H9 (cell line): Measurements from ENCODE around the gene RUSF1. TPM values are rescaled to one million over a fixed set of nuclear protein-coding genes. Genes with fewer than 3 reads are reported as not detected.

Experiments used
- DNase-seq: peaks from one replicate; pipeline ENCODE4 v3.0.0-alpha.2; 2017
- H2AFZ ChIP-seq: one replicate; pipeline ENCODE4 v1.6.1; 2013; ENCODE audit warnings: mild to moderate bottlenecking, low read length, control low read depth, moderate library complexity
- H2AK5ac ChIP-seq: 2 replicates; pipeline ENCODE4 v1.6.1; 2013; ENCODE audit warnings: low read length, control low read depth, mixed read lengths; ENCODE audit not compliant: insufficient read length
- H2BK120ac ChIP-seq: one replicate; pipeline ENCODE4 v1.6.1; 2013; ENCODE audit warnings: low read depth, mild to moderate bottlenecking, low read length, control low read depth, inconsistent platforms; ENCODE audit not compliant: poor library complexity, severe bottlenecking
- H2BK12ac ChIP-seq: 2 replicates; pipeline ENCODE4 v1.6.1; 2013; ENCODE audit warnings: low read length, control low read depth, mixed read lengths, low read depth; ENCODE audit not compliant: insufficient read length
- H2BK15ac ChIP-seq: 2 replicates; pipeline ENCODE4 v1.6.1; 2013; ENCODE audit warnings: low read depth, low read length, control low read depth
- H2BK20ac ChIP-seq: one replicate; pipeline ENCODE4 v1.6.1; 2013; ENCODE audit warnings: low read depth, mild to moderate bottlenecking, low read length, control low read depth, inconsistent platforms; ENCODE audit not compliant: poor library complexity, severe bottlenecking
- H2BK5ac ChIP-seq: 2 replicates; pipeline ENCODE4 v1.6.1; 2013; ENCODE audit warnings: low read length, control low read depth, mixed read lengths; ENCODE audit not compliant: insufficient read length
- H3K14ac ChIP-seq: 2 replicates; pipeline ENCODE4 v1.6.1; 2013; ENCODE audit warnings: low read length, control low read depth; ENCODE audit not compliant: insufficient read depth
- H3K18ac ChIP-seq: 2 replicates; pipeline ENCODE4 v1.6.1; 2013; ENCODE audit warnings: low read depth, mild to moderate bottlenecking, mixed read lengths, low read length, control low read depth; ENCODE audit not compliant: insufficient read length
- H3K23ac ChIP-seq: 2 replicates; pipeline ENCODE4 v1.6.1; 2013; ENCODE audit warnings: low read length, control low read depth, mixed read lengths, low read depth; ENCODE audit not compliant: insufficient read length
- H3K23me2 ChIP-seq: 2 replicates; pipeline ENCODE4 v1.6.1; 2013; ENCODE audit warnings: low read depth, mild to moderate bottlenecking, mixed read lengths, low read length, control low read depth; ENCODE audit not compliant: insufficient read length, poor library complexity, severe bottlenecking
- H3K27ac ChIP-seq: 2 replicates; pipeline ENCODE4 v1.5.1; 2013; ENCODE audit warnings: low read length, control low read depth, mixed read lengths, low read depth; ENCODE audit not compliant: insufficient read length
- H3K27me3 ChIP-seq: 2 replicates; pipeline ENCODE4 v1.6.1; 2013; ENCODE audit warnings: low read length, control low read depth, inconsistent platforms; ENCODE audit not compliant: insufficient read depth
- H3K4ac ChIP-seq: 2 replicates; pipeline ENCODE4 v1.6.1; 2013; ENCODE audit warnings: low read depth, mild to moderate bottlenecking, control low read depth, inconsistent platforms, low read length, moderate library complexity
- H3K4me1 ChIP-seq: 2 replicates; pipeline ENCODE4 v1.6.1; 2013; ENCODE audit warnings: low read length, control low read depth, inconsistent platforms; ENCODE audit not compliant: insufficient read depth
- H3K4me2 ChIP-seq: 2 replicates; pipeline ENCODE4 v1.6.1; 2013; ENCODE audit warnings: low read length, control low read depth, mixed read lengths; ENCODE audit not compliant: insufficient read length, insufficient read depth
- H3K56ac ChIP-seq: 2 replicates; pipeline ENCODE4 v1.6.1; 2013; ENCODE audit warnings: low read depth, mild to moderate bottlenecking, mixed read lengths, low read length, control low read depth; ENCODE audit not compliant: insufficient read length
- H3K79me1 ChIP-seq: 2 replicates; pipeline ENCODE4 v1.6.1; 2013; ENCODE audit warnings: low read depth, mild to moderate bottlenecking, moderate library complexity, low read length, control low read depth, inconsistent platforms; ENCODE audit not compliant: insufficient read depth, poor library complexity, severe bottlenecking
- H3K79me2 ChIP-seq: 2 replicates; pipeline ENCODE4 v1.6.1; 2013; ENCODE audit warnings: low read length, control low read depth, inconsistent platforms; ENCODE audit not compliant: insufficient read depth
- H3K9ac ChIP-seq: 2 replicates; pipeline ENCODE4 v1.6.1; 2013; ENCODE audit warnings: low read length, control low read depth, mixed read lengths; ENCODE audit not compliant: insufficient read length; ENCODE audit errors: extremely low read depth
- H3K9me3 ChIP-seq: one replicate; pipeline ENCODE4 v1.6.1; 2013; ENCODE audit warnings: low read depth, low read length, inconsistent platforms; ENCODE audit not compliant: control insufficient read depth
- H3T11ph ChIP-seq: one replicate; pipeline ENCODE4 v1.6.1; 2013; ENCODE audit warnings: mild to moderate bottlenecking, low read length, control low read depth, inconsistent platforms
- H4K20me1 ChIP-seq: one replicate; pipeline ENCODE4 v1.6.1; 2013; ENCODE audit not compliant: control insufficient read depth, insufficient read length, insufficient read depth
- H4K5ac ChIP-seq: 2 replicates; pipeline ENCODE4 v1.6.1; 2013; ENCODE audit warnings: low read depth, mild to moderate bottlenecking, mixed read lengths, low read length, control low read depth; ENCODE audit not compliant: insufficient read length
- H4K8ac ChIP-seq: replicated peaks from 2 replicates; pipeline ENCODE4 v1.6.1; 2013; ENCODE audit warnings: low read length, control low read depth, mixed read lengths, low read depth; ENCODE audit not compliant: insufficient read length
- H4K91ac ChIP-seq: 2 replicates; pipeline ENCODE4 v1.6.1; 2013; ENCODE audit warnings: low read depth, mild to moderate bottlenecking, moderate library complexity, mixed read lengths, low read length, control low read depth; ENCODE audit not compliant: insufficient read length
- H3K27ac Mint-ChIP-seq, 3 experiments: 2 replicates in 2 of 3; 3 replicates in 1 of 3; pipeline ENCODE4 v1.8.0; 2020 to 2021; ENCODE audit warnings: mixed read lengths in 3 of 3, mild to moderate bottlenecking in 1 of 3, moderate library complexity in 1 of 3
- H3K27me3 Mint-ChIP-seq: 2 replicates; pipeline ENCODE4 v1.8.0; 2021; ENCODE audit warnings: low read depth, mild to moderate bottlenecking, moderate library complexity, mixed read lengths
- H3K36me3 Mint-ChIP-seq, 3 experiments: 2 replicates in 2 of 3; 3 replicates in 1 of 3; pipeline ENCODE4 v1.8.0; 2020 to 2021; ENCODE audit warnings: low read depth in 3 of 3, mixed read lengths in 3 of 3; ENCODE audit not compliant: insufficient read depth in 1 of 3
- H3K4me1 Mint-ChIP-seq, 2 experiments: 2 replicates each; pipeline ENCODE4 v1.8.0; 2020; ENCODE audit warnings: mixed read lengths in 2 of 2
- H3K4me3 Mint-ChIP-seq, 2 experiments: 2 replicates in 1 of 2; 3 replicates in 1 of 2; pipeline ENCODE4 v1.8.0; 2020 to 2021; ENCODE audit warnings: mild to moderate bottlenecking in 2 of 2, mixed read lengths in 2 of 2, moderate library complexity in 1 of 2
- H3K9me3 Mint-ChIP-seq, 2 experiments: 2 replicates in 1 of 2; 3 replicates in 1 of 2; pipeline ENCODE4 v1.8.0; 2020; ENCODE audit warnings: mild to moderate bottlenecking in 2 of 2, mixed read lengths in 2 of 2, moderate library complexity in 1 of 2
- CTCF ChIP-seq: fragments of 200-600 bp; sonication (generic); conservative IDR thresholded peaks from 3 replicates; pipeline ENCODE4 v1.8.0; 2021; ENCODE audit warnings: antibody characterized with exemption, mild to moderate bottlenecking
- WGBS: extraction: QIAGEN DNeasy Blood & Tissue Kit; methylation state at CpG from one replicate; pipeline ENCODE4 v1.1.7; 2013; ENCODE audit warnings: missing lambda C conversion rate, low lambda C conversion rate, mixed read lengths; ENCODE audit not compliant: insufficient read length; ENCODE audit errors: extremely low coverage; 5-methylcytosine and 5-hydroxymethylcytosine counted together
- total RNA-seq: library from RNA; stranded (reverse); gene quantifications from 2 replicates; pipeline ENCODE4 v1.2.1, GENCODE V29; 2021

Gene RUSF1
- total RNA-seq, 1 experiment from 2014 or later = 33.4 TPM

- Histone ChIP-seq H2BK120ac (no peak overlapping the region), H3K9ac (no peak overlapping the region), H3K18ac (no peak overlapping the region), H3K56ac (no peak overlapping the region), H3K79me2 (no peaks in the 10 kb centered on the region), H2BK12ac (no peak overlapping the region), H2AK5ac (no peak overlapping the region), H3K14ac (no peak overlapping the region), H3T11ph (no peak overlapping the region), H3K4me2 (no peak overlapping the region), H2BK15ac (no peak overlapping the region), H3K23ac (no peak overlapping the region), H3K4ac (no peak overlapping the region), H2BK5ac (no peak overlapping the region), H4K91ac (no peak overlapping the region), H2AFZ (no peak overlapping the region), H3K23me2 (peaks cover 18% of the 10 kb centered on the region), H3K27me3 (peaks cover 10% of the 10 kb centered on the region; the same call in 1 of the 2 replicates), H4K5ac (no peak overlapping the region), H3K79me1 (no peaks in the 10 kb centered on the region), H2BK20ac (no peak overlapping the region), H3K27ac (no peak overlapping the region), H3K9me3 (no peaks in the 10 kb centered on the region), H4K20me1 (no peaks in the 10 kb centered on the region), H4K8ac (no peak overlapping the region), H3K4me1 (peaks cover 9% of the 10 kb centered on the region; the same call in 1 of the 2 replicates)
- Mint-ChIP-seq H3K4me1 (peaks cover 18 to 24% of the 10 kb centered on the region in 2 experiments), H3K36me3 (no peaks in the 10 kb centered on the region; a peak in 1 of 7 replicates), H3K27ac (no peak overlapping the region), H3K9me3 (peaks cover 0 to 6% of the 10 kb centered on the region in 2 experiments; a peak in 2 of 5 replicates), H3K27me3 (peaks cover 25% of the 10 kb centered on the region), H3K4me3 (no peak overlapping the region)
- TF ChIP-seq CTCF = no peak
- no peak for DNase-seq
- no CpG with 5 or more reads among the region's 1 CpG for WGBS
These were observed 22.9 kb upstream of the RUSF1 start for GRCh38 chr16:31531096-31531495.
